Measurements from ENCODE around the gene RAB11FIP3.

Gene RAB11FIP3

DNA sequence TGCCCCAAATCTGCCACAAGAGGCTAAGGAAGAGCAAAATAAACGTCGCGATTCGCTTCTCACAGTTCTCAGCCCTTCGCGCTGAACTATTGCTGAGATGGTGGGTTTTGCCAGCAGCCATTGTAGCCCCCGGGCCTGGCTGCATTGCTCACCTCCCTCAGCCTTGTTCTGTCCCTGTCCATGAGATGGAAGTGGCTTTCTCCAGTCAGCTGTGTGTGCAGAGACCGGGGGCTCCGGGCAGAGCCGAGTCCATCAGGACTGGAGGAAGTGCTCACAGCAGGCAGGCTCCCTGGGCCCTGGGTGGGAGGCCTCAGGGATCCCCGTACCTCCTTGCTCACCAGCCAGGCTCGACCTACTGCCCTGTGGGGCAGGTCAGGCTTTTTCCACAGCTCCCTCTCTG, 74.5 kb downstream of the RAB11FIP3 start:
- no peak for DNase-seq
- Histone ChIP-seq H3K36me3 (replicated peaks; ENCODE audit: insufficient read depth, low read length) (no peaks in the 10 kb centered on the region), H3K79me2 (ENCODE audit: low read length) (no peaks in the 10 kb centered on the region), H3K9me3 (replicated peaks; ENCODE audit: insufficient read depth, low read length) (no peaks in the 10 kb centered on the region), H3K4me1 (ENCODE audit: low read length) (no peaks in the 10 kb centered on the region), H2AFZ (ENCODE audit: low read length) (no peak overlapping the region), H3K27ac (ENCODE audit: low read length) (no peak overlapping the region), H3K27me3 (replicated peaks; ENCODE audit: insufficient read depth, low read length) (no peaks in the 10 kb centered on the region), H3K9ac (ENCODE audit: low read length) (no peak overlapping the region), H3F3A (ENCODE audit: insufficient read depth, low read length) (no peaks in the 10 kb centered on the region), H4K20me1 (ENCODE audit: insufficient read depth, low read length) (no peaks in the 10 kb centered on the region), H3K4me3 (ENCODE audit: low read length) (no peak overlapping the region), H3K4me2 (ENCODE audit: low read depth, low read length) (no peak overlapping the region), H3K9me2 (replicated peaks; ENCODE audit: insufficient read depth, low read length) (no peaks in the 10 kb centered on the region)
- TF ChIP-seq EZH2 (optimal IDR thresholded peaks at IDR 0.05; ENCODE audit: low read depth, low read length): no peak
- TF ChIP-seq, protein P1, sequence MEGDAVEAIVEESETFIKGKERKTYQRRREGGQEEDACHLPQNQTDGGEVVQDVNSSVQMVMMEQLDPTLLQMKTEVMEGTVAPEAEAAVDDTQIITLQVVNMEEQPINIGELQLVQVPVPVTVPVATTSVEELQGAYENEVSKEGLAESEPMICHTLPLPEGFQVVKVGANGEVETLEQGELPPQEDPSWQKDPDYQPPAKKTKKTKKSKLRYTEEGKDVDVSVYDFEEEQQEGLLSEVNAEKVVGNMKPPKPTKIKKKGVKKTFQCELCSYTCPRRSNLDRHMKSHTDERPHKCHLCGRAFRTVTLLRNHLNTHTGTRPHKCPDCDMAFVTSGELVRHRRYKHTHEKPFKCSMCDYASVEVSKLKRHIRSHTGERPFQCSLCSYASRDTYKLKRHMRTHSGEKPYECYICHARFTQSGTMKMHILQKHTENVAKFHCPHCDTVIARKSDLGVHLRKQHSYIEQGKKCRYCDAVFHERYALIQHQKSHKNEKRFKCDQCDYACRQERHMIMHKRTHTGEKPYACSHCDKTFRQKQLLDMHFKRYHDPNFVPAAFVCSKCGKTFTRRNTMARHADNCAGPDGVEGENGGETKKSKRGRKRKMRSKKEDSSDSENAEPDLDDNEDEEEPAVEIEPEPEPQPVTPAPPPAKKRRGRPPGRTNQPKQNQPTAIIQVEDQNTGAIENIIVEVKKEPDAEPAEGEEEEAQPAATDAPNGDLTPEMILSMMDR (IDR thresholded peaks at IDR 0.05; ENCODE audit: low read length): no peak
- TF ChIP-seq EZH2phosphoT487 (IDR thresholded peaks at IDR 0.05; ENCODE audit: low read length): no peak

DNA sequence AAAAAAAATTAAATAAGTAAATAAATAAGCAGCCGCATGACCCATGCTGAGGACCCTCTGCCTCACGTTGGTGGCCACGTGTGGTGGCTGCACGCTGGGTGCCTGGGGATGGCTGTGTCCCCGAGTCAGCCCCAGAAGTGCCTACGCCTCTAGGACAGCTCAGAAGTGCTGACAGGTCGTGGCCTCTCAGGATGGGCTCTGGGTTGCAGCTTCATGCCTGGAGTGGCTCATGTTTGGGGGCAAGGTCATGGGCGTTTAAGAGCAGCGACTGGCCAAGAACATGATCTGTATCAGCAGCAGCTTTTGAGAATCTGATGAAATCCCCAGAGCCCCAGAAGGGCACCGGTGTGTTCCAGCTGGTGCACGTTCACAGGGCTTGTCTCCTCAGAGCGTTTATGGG, 75.3 kb downstream of the RAB11FIP3 start:
- Histone ChIP-seq H3K36me3 (replicated peaks; ENCODE audit: insufficient read depth, low read length) (no peaks in the 10 kb centered on the region), H2AFZ (ENCODE audit: low read length) (no peak overlapping the region), H3K4me1 (ENCODE audit: low read length) (no peaks in the 10 kb centered on the region), H3K9ac (ENCODE audit: low read length) (no peak overlapping the region), H3K9me2 (replicated peaks; ENCODE audit: insufficient read depth, low read length) (no peaks in the 10 kb centered on the region), H3K27ac (ENCODE audit: low read length) (no peak overlapping the region), H3K79me2 (ENCODE audit: low read length) (no peaks in the 10 kb centered on the region), H3K4me2 (ENCODE audit: low read depth, low read length) (no peak overlapping the region), H3K9me3 (replicated peaks; ENCODE audit: insufficient read depth, low read length) (no peaks in the 10 kb centered on the region), H3F3A (ENCODE audit: insufficient read depth, low read length) (no peaks in the 10 kb centered on the region), H3K4me3 (ENCODE audit: low read length) (no peak overlapping the region), H3K27me3 (replicated peaks; ENCODE audit: insufficient read depth, low read length) (no peaks in the 10 kb centered on the region), H4K20me1 (ENCODE audit: insufficient read depth, low read length) (no peaks in the 10 kb centered on the region)
- no peak for TF ChIP-seq EZH2 (optimal IDR thresholded peaks at IDR 0.05; ENCODE audit: low read depth, low read length)
- TF ChIP-seq, protein P1 (IDR thresholded peaks at IDR 0.05; ENCODE audit: low read length): no peak
- no peak for TF ChIP-seq EZH2phosphoT487 (IDR thresholded peaks at IDR 0.05; ENCODE audit: low read length)
- no peak for DNase-seq

DNA sequence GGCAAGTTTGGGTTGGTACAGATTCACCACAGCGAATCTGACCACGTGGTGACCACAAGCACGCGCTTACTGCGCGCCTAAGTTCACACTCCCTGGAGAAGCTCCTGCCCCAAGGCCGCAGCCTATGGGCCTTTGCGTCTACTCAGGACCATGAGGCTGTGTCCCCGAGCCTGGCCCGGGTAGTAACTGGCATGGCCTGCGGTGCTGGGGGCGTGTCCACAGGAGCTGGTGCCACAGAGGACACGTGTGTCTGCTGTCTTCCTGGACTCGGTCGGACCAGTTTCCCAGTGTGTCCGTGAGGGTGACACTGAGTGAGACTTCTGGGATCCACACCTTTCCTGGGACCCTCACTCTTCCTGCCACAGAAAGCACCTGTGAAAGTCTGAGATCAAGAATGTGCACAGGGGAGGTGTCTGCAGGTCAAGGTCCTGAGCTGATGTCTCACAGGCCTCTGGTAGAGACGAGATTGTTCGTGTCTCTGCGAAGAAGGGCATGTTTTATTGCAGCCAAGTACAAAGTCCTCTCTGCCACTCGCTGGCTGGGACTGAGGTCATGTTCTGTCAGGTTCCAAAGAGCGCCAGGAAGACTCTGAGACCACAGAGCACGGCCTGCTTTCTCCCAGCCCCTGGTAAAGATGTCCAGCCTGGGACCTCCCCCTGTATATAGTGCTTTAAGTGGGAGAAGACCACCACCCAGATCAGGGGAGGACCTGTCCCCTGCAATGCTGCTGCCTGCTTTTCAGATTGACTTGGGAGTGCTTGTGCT, 76.9 kb downstream of the RAB11FIP3 start:
- no peaks in the 10 kb centered on the region for H4K20me1 ChIP-seq (ENCODE audit: insufficient read depth, low read length)
- DNase-seq: no peak
- no peaks in the 10 kb centered on the region for H3K36me3 ChIP-seq (replicated peaks; ENCODE audit: insufficient read depth, low read length)
- H3K9me2 ChIP-seq (replicated peaks; ENCODE audit: insufficient read depth, low read length): no peaks in the 10 kb centered on the region
- H3K27ac ChIP-seq (ENCODE audit: low read length): no peak overlapping the region
- H3F3A ChIP-seq (ENCODE audit: insufficient read depth, low read length): no peaks in the 10 kb centered on the region
- no peak overlapping the region for H3K4me2 ChIP-seq (ENCODE audit: low read depth, low read length)
- H3K27me3 ChIP-seq (replicated peaks; ENCODE audit: insufficient read depth, low read length): no peaks in the 10 kb centered on the region
- H3K4me1 ChIP-seq (ENCODE audit: low read length): no peaks in the 10 kb centered on the region
- no peaks in the 10 kb centered on the region for H3K9me3 ChIP-seq (replicated peaks; ENCODE audit: insufficient read depth, low read length)
- H2AFZ ChIP-seq (ENCODE audit: low read length): no peak overlapping the region
- H3K4me3 ChIP-seq (ENCODE audit: low read length): no peak overlapping the region
- TF ChIP-seq EZH2phosphoT487 (IDR thresholded peaks at IDR 0.05; ENCODE audit: low read length) (no peak), EZH2 (optimal IDR thresholded peaks at IDR 0.05; ENCODE audit: low read depth, low read length) (no peak)
- TF ChIP-seq, protein P1 (IDR thresholded peaks at IDR 0.05; ENCODE audit: low read length): no peak
- H3K9ac ChIP-seq (ENCODE audit: low read length): no peak overlapping the region
- H3K79me2 ChIP-seq (ENCODE audit: low read length): no peaks in the 10 kb centered on the region
